HG03060 (cell line): ENCODE data around the gene GNGT2.
"Not testable (repeated sequence)": the region's sequence is repeated elsewhere in the genome, so short reads cannot be mapped to it uniquely, and the experiment has no call there.

ENCODE experiments used
- ATAC-seq: cut with Tn5 transposase; IDR thresholded peaks from one replicate; pipeline ENCODE4 v1.9.1; 2021; ENCODE audit warnings: low read depth, moderate number of reproducible peaks; ENCODE audit not compliant: unreplicated experiment

GNGT2 gene

DNA sequence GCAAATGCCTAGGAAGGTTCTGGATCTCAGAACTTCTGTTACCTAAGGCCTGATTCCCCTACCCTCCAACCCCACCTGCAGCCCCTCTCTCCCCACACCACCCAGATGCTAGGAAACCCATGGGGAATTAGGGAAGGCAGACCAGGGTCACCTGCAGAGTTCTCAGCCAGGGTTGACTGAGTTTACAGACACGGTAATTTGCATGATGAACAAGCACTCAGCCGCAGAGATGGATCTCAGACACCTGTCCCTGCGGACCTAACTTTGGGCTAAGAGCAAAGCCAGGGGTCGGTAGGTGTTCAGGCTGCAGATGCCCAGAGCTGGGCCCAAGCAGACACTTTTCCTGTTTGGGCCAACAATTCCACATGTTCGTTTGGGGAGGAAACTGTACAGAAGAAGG lies 3.0 kb upstream of the GNGT2 start:
- ATAC-seq = no peak

DNA sequence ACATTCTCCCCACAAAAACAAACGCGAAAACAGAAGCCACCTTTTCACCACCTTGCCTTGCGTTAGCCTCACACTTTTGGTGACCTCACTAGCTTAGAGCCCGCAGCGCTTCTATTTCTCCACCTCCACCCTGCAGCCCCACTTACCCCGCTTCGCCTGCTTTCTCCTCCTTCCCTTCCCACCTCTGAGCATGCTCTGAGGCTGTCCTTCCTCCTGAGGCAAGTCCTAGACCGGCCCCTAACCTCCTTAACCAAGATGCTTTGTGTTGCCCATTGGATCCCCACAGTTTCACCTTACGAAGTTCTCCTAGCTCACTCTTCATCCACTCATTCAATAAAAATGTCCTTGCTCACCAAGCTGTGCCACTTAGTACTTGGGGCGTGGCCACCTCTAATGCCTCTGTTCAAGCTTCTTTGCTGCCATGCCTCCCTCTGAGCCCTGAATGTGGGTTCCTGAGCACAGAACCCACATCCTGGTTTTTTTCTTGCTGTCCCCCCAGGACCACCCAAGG lies 1.3 kb downstream of the GNGT2 start:
- ATAC-seq = no peak

DNA sequence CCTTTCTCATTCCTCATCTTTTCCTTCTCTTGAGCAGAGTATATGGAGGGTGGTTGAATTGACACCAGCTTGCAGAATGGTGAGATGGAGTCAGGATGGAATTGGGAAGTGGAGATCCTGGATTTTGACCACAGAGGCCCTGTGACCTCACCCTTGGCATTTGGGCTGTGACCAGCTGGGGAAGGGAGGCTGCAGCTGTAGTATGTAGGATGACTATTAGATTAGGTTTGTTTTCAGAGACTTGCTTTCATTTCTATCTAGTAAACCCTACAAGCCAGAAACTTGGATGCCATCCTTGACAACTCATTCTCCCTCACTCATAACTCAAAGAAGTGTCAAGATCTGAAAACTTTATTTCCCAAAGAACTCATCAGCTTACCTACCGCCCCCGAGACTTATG lies 5.9 kb downstream of the GNGT2 start:
- ATAC-seq = no peak

DNA sequence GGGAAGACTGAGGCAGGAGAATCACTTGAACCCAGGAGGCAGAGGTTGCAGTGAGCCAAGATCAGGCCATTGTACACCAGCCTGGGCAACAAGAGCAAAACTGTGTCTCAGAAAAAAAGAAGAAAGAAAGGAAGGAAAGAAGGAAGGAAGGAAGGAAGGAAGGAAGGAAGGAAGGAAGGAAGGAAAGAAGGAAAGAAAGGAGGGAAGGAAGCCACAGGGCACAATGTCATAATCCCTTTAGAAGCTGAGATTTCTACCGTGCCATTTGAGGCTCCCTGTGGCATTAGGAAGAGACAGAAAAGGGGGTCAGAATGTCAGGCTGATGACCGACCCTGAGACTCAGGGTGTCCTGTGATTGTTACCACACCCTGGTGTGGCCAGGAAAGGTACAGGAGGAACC lies 6.6 kb downstream of the GNGT2 start:
- ATAC-seq = no peak

DNA sequence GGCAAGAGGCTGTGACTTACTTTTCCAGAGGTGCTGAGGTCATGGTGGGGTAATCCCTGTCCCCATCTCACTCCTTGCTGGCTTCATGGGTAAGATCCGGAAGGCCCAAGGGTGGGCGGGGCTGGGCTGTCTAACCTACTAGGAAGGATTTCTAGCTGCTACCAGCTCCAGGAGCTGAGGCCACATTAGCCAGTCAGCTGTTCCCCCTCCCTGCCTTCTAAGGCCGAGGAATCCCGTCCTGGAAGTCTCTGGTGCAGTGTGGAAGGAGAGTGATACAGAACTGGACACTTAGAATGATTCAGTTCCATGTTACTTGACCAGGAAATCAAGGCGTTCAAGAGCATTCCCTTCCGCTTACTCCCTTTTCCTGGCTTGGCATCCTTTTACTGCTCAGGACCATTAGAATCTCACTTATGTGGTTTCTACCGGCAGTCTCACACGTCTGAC lies 8.9 kb downstream of the GNGT2 start:
- ATAC-seq = no peak

DNA sequence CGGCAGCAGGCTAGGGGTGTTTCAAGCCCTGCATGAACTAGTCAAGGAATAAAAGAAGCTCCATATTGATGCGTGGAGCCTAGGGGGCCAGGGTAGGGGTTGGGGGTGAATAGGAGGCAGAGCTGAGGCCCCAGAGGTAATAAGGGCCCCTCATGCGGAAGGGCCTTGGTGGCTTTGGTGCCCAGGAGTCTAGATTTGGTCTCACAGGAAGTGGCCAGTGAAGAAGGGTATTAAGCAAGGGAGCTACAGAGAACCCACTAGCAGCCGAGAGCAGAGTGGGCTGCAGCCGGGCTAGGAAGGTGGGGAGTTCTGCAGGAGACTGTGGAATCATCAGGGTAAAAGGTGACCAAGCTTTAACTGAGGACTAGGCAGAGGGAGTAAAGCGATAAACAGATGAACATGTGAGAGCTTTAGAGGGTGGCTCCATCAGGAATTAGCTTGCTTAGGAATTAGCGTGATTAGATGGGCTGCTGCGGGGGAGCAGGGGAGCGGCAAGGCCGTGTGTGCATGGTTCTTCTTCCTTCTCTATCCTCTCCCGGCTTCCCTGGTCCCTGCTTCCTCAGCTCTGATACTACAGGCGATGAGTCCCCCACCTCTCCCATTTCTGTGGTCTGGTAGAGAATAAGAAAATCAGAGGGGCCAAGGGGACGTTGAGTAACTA lies 9.8 kb downstream of the GNGT2 start:
- ATAC-seq = no peak

DNA sequence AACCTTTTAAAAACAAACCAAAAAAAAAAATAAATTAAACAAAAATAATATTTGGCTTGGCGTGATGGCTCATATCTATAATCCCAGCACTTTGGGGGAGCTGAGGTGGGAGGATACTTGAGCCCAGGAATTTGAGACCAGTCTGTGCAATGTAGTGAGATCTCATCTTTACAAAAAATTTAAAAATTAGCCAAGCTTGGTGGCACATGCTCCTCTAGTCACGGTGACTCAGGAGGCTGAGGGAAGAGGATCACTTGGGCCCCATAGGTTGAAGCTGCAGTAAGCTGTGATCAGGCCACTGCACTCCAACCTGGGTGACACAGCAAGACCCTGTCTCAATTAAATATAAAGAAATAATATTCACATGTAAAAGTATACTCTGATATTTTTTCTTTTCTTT lies 12.2 kb downstream of the GNGT2 start:
- ATAC-seq = no peak

DNA sequence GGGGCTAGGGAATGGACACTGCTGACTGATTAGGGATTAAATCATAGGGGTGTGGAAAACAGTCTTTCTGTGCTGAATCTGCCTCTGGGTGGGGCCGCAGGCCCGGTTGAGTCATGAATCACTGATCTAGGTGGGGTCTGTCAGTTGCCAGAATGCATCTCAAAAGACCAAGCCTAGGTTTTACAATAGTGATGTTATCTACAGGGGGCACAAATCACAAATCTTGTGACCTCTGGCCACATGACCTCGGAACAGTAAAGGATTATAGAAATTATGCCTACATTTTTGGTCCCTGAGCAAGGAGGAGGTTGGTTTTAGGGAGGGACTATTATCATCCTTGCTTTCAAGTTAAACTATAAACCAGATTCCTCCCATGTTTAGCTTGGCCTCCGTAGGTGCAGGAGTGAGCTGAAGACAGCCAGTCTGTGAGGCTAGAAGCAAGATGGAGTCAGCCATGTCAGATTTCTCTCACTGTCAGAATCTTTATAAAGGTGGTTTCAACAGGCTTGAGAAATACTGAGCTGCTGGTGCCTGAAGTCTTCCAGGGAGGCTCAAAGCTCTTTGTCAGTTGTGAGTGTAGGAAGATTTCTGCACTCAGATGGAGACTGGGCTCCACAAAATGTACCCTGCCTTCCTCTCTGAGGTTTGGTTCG lies 12.9 kb downstream of the GNGT2 start:
- ATAC-seq = no peak

DNA sequence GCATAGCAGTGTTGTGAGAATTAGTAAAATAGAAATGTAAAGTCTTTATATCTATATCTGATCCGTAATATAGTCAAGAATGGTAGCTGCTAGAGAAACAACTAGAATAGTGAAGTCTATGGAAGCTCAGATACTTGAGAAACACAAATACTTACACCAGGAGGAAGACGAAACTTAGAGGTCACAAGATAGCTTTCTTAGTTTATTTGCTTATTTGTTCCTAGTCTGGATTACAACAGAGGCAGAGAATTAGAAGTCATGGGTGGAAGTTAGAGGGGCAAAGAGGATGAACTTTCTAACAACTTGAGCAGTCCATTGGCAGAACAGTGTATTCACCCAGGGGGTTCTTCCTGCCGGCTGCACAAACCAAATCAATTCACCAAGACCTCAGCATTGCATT lies 13.9 kb downstream of the GNGT2 start:
- ATAC-seq = no peak

DNA sequence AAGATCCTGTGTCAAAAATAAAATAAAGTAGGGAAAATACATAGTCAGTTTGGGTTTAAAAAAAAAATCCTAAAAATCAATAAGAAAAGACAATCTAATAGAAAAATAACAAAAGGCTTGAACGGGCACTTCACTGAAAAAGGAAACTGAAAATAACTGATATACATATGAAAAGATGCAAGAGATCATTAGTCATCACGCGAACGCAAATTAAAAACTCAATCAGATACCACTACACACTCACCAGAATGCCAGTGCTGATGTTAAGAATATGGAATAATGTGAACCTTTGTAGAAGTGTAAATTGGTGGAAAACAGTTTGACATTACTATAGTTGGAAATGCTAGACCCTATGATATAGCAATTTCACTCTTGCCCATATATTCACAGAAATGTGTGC lies 14.6 kb downstream of the GNGT2 start:
- no peak for ATAC-seq

DNA sequence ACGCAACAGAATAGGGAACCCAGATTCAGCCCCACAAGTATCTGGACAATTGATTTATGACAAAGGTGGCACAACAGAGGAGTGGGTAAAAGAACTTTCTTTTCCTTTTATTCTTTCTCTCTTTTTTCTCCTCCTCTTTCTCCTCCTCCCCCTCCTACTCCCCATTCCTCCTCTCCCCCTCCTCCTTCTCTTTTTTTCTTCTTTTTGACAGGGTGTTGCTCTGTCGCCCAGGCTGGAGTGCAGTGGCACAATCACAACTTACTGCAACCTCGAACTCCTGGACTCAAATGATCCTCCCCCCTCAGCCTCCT lies 16.1 kb downstream of the GNGT2 start:
- no peak for ATAC-seq

DNA sequence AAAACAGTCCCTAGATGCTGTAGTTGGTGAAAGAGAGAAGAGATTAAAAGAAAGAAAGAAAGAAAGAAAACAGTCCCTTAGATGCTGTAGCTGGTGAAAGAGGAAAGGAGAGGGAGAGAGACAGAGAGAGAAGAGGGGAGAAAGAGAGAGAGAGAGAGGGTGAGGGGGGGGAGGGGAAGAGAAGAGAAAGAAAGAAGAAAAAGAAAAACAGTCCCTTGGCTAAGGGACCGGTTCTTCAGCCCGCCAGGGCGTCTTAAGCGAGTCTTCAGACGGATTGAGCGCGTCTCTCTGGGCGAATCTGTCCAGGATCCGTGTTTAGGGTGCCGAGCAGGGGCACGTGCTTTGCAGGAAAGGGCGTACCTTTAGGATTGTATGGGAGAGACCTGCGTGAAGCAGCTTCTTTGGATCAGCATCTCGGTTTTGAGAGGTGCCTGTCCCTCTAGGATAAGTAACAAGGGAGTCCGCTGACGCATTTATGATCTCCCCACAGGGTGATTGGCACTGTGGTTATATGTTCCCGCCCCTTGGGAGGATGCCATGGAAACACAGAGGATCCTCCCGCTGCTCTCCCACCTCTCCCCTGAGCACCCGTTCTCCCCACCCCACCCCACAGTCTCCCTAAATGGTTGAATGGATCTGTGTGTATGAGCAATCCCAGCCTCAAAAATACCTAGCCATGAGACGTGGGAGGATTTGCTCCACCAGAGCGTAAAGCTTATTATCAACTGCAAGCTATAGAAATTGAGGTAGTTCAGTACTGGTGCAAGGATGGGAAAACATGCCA lies 16.7 kb downstream of the GNGT2 start:
- no peak for ATAC-seq

DNA sequence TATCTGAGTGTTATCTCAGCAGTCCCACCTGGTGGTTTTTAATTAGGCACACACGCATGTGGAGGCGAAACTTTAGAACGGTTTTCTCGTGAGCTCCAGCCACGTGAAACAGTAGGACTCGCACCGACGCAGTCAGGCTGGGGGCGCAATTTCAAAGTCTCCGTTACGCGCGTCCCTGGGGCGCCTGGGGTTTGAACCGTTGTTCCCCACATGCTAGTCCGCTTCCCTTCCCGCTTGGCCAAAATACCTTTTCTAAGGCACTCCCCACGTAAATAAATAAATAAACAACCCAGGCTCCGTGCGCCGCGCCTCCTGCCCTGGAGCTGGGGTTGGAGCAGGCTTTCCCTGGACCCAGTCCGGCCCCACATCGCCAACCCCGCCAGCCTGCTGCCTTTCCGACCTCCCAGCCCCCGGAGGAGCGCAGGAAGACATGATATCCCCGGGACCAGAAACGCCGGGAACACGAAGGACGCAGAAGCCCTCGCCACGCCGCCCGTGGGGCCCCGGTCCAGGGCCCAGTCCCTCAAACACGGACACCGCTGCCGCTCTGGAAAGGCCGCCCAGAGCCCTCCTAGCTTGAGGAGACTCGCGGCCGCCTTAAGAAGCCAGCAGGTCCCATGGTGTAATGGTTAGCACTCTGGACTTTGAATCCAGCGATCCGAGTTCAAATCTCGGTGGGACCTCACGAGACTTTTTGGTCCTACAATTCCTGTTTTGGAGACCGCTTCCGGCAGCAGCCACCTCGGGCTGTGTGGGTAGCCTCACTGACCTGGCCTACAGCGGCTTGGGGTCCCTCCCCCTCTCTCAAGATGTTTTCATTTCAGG lies 18.2 kb downstream of the GNGT2 start:
- ATAC-seq = peak; percentile 33

DNA sequence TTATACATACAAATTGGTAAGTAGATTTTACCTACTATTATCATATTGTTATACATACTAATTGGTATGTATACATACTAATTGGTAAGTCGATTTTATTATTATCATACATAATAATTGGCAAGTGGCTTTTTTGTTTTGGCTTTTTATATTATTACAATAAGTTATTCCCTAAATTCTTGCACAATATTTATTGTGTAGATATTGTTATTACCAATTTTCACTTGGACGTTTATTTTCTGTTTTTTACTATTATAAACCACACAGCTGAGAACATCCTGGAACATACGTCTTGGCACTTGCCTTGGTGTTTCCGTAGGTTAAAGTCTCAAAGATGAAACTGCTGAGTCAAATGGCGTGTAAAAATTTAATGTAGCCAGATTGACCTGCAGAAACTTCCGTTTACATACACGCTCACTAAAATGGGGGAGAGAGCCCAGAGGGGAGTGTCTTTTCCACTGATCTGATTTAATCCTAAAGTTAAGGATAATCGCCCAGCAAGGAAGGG lies 18.9 kb downstream of the GNGT2 start:
- peak; percentile 4 for ATAC-seq

DNA sequence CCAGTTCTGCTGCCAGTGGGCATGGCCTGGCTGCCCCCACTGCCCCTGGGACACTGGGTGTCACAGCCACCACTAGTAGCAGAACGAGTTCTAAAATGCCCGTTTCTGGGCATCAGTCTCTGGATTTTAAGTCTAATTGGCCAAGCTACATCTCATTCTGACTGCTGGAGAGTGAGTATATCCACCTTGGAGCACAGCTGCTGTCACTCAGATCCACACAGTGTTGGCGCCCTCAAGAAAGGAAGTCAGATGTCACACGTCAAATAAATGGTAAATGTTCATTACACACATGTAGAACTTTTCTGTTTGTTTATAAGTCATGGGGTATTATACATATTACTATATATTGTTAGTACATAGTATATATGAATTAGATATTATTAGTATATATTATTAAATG lies 19.4 kb downstream of the GNGT2 start:
- ATAC-seq = no peak

DNA sequence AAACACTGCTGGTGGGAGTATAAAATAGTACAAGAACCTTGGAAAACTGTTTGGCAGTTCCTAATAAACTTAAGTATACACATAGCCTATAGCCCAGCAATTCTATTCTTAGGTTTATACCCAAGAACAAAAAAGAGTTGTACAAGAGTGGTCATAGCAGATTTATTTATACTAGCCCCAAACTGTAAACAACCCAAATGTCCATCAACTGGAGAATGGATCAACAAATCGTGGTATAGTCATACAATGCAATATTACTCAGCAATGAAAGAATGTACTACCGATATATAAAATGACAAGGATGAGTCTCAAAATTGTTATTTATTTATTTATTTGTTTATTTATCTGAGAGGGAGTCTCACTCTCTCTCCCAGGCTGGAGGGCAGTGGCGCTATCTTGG lies 23.1 kb downstream of the GNGT2 start:
- ATAC-seq = no peak

DNA sequence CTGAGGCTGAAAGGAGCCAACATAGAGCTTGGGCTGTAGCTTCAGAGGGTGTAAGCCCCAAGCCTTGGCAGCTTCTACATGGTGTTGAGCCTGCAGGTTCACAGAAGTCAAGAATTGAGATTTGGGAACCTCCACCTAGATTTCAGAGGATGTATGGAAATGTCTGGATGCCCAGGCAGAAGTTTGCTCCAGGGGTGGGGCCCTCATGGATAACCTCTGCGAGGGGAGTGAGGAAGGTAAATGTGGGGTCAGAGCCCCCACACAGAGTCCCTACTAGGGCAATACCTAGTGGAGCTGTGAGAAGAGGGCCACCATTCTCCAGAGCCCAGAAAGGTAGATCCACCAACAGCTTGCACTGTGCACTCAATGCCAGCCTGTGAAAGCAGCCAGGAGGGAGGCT lies 25.0 kb downstream of the GNGT2 start:
- not testable (repeated sequence) for ATAC-seq

DNA sequence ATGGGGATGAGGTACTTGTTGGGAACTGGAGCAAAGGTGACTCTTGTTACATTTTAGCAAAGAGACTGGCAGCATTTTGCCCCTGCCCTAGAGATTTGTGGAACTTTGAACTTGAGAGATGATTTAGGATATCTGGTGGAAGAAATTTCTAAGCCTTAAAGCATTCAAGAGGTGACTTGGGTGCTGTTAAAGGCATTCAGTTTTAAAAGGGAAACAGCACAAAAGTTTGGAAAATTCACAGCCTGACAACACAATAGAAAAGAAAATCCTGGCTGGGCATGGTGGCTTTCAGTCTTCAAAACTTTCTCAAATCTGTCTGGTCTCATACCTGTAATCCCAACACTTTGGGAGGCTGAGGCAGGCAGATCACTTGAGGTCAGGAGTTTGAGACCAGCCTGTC lies 25.9 kb downstream of the GNGT2 start:
- ATAC-seq = not testable (repeated sequence)

DNA sequence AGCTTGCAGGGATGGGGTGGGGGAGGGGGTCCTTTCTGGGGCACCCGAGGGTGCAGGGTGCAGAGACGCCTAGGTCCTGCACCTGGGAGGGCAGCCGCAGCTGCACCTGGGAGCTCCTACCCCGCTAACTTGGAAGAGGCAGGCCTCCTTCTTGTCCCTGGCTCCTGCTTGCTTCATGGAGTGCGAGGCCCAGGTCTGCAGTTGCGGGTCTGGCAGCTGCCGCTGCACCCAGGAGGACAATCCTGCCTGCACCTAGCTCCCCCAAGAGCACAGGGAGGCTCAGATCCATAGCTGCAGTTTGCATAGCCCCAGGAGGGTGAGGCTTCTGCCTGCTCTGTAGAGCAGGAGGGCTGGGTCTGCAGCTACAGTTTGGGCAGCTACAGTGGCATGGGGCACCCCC lies 26.6 kb downstream of the GNGT2 start:
- no peak for ATAC-seq

DNA sequence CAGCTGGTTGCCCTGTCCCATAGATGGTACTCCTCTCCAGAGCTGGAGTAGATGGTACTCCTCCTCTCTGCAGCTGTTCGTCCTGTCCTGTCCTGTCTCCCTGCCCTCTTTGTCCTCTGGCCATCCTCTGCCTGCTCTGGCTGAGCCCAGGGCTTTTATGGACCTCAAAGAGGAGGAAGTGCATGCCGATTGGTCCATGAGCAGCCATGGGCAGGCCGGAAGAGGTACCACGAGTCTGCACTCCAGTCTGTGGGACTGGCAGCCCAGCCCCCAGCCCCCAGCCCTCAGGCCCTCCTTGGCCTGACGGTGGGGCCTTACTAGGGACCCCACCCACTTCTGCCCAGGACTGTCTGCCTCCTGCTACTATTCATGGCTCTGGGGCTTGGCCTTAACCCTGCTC lies 27.0 kb downstream of the GNGT2 start:
- ATAC-seq = no peak
